Peyer's patch (tissue), 4 donors: ENCODE results near the gene ERMARD. TPM values are rescaled to one million over a fixed set of nuclear protein-coding genes. Genes with fewer than 3 reads are reported as not detected.
A peak's percentile ranks its signal among the peaks of the same experiment; 100 is the strongest.

Source experiments
- DNase-seq, 3 donors: peaks; one replicate each; pipeline ENCODE4 v3.0.0-alpha.2; 2017 to 2019
- H3K27ac ChIP-seq, 4 donors: fragments of 200-600 bp; sonication (generic); one replicate each; pipeline ENCODE4 v1.5.1; 2016 to 2019
- H3K27me3 ChIP-seq, 2 donors: fragments of 200-600 bp; sonication (generic); one replicate each; pipeline ENCODE4 v1.5.1; 2019
- H3K36me3 ChIP-seq, 3 donors: fragments of 200-600 bp; sonication (generic); one replicate each; pipeline ENCODE4 v1.5.1; 2016 to 2019
- H3K4me1 ChIP-seq, 4 donors: fragments of 200-600 bp; sonication (generic); one replicate each; pipeline ENCODE4 v1.5.1; 2016 to 2019
- H3K4me3 ChIP-seq, 4 donors: fragments of 200-600 bp; sonication (generic); 1 replicate in 3 of 4; 2 replicates in 1 of 4; pipeline ENCODE4 v1.5.1; 2016 to 2019; ENCODE audit warnings: mild to moderate bottlenecking in 1 of 4
- H3K9me3 ChIP-seq, 4 donors: fragments of 200-600 bp; sonication (generic); one replicate each; pipeline ENCODE4 v1.5.1; 2016 to 2019; ENCODE audit warnings: mild to moderate bottlenecking in 1 of 4
- CTCF ChIP-seq, 6 experiments: fragments of 450-650 bp in 4 of 6; fragments of 200-600 bp in 2 of 6; sonication (generic) in 1 of 6; IDR thresholded peaks; one replicate each; pipeline ENCODE4 v1.5.1; 2017 to 2019; ENCODE audit warnings: antibody characterized with exemption in 6 of 6, mild to moderate bottlenecking in 3 of 6, moderate library complexity in 1 of 6
- POLR2A ChIP-seq, 2 donors: fragments of 450-650 bp; IDR thresholded peaks; one replicate each; pipeline ENCODE4 v1.5.1; 2017; ENCODE audit warnings: antibody characterized with exemption in 2 of 2, mild to moderate bottlenecking in 2 of 2, moderate library complexity in 2 of 2
- total RNA-seq, 4 donors: library from RNA; depleted of rRNA; stranded (reverse); fragments of >200 nt; gene quantifications; one replicate each; pipeline ENCODE4 v1.1.0, GENCODE V29; 2016

Gene ERMARD
- total RNA-seq, 4 donors from 2014 or later: 21.7 to 82.5 (median 32.6) TPM

- Histone ChIP-seq H3K4me3 (no peak overlapping the region), H3K4me1 (no peaks in the 10 kb centered on the region), H3K27ac (no peak overlapping the region), H3K9me3 (no peaks in the 10 kb centered on the region), H3K27me3 (no peaks in the 10 kb centered on the region), H3K36me3 (no peaks in the 10 kb centered on the region)
- no peak for TF ChIP-seq POLR2A (IDR thresholded peaks at IDR 0.05)
- no peak for TF ChIP-seq CTCF (IDR thresholded peaks at IDR 0.05)
- no peak for DNase-seq
Observed at GRCh38 chr6:169738976-169739529, 12.4 kb upstream of the ERMARD start.

- no peak for TF ChIP-seq CTCF (IDR thresholded peaks at IDR 0.05)
- TF ChIP-seq POLR2A (IDR thresholded peaks at IDR 0.05): no peak
- Histone ChIP-seq H3K9me3 (no peaks in the 10 kb centered on the region), H3K27me3 (no peaks in the 10 kb centered on the region), H3K4me1 (no peaks in the 10 kb centered on the region), H3K27ac (no peak overlapping the region), H3K4me3 (no peak overlapping the region), H3K36me3 (no peaks in the 10 kb centered on the region)
- DNase-seq: no peak
Observed at GRCh38 chr6:169741344-169741743, 10.1 kb upstream of the ERMARD start.

GRCh38 chr6:169745405-169745804, 6.0 kb upstream of the ERMARD start:
- DNase-seq: no peak
- H3K27me3 ChIP-seq: no peaks in the 10 kb centered on the region
- H3K4me3 ChIP-seq: no peak overlapping the region
- H3K4me1 ChIP-seq: peaks cover 0 to 7% (median 0%) of the 10 kb centered on the region in 4 donors
- TF ChIP-seq CTCF (IDR thresholded peaks at IDR 0.05) (no peak), POLR2A (IDR thresholded peaks at IDR 0.05) (no peak)
- H3K9me3 ChIP-seq: no peaks in the 10 kb centered on the region
- H3K27ac ChIP-seq: no peak overlapping the region
- H3K36me3 ChIP-seq: no peaks in the 10 kb centered on the region

GRCh38 chr6:169746556-169746955, 4.9 kb upstream of the ERMARD start:
- H3K9me3 ChIP-seq: no peaks in the 10 kb centered on the region
- H3K27me3 ChIP-seq: no peaks in the 10 kb centered on the region
- H3K36me3 ChIP-seq: no peaks in the 10 kb centered on the region
- DNase-seq: no peak
- TF ChIP-seq CTCF (IDR thresholded peaks at IDR 0.05): no peak
- TF ChIP-seq POLR2A (IDR thresholded peaks at IDR 0.05): no peak
- no peak overlapping the region for H3K27ac ChIP-seq
- H3K4me1 ChIP-seq: peaks cover 0 to 10% (median 2%) of the 10 kb centered on the region in 4 donors
- H3K4me3 ChIP-seq: no peak overlapping the region

GRCh38 chr6:169752074-169752623, 727 bp downstream of the ERMARD start:
- TF ChIP-seq CTCF (IDR thresholded peaks at IDR 0.05) (no peak), POLR2A (IDR thresholded peaks at IDR 0.05) (no peak)
- Histone ChIP-seq H3K36me3 (peaks cover 0 to 9% (median 0%) of the 10 kb centered on the region in 3 donors), H3K4me1 (peaks cover 0 to 17% (median 2%) of the 10 kb centered on the region in 4 donors), H3K27me3 (no peaks in the 10 kb centered on the region), H3K27ac (peak overlapping the region; percentile 91 to 97 (median 94)), H3K9me3 (no peaks in the 10 kb centered on the region), H3K4me3 (peak overlapping the region; percentile 74 to 89 (median 82))
- DNase-seq: no peak
